Common myeloid progenitor, CD34-positive (primary cell): ENCODE measurements around the gene MYO3B.

ENCODE experiments used
- CTCF ChIA-PET: fragments of 350-600 bp; sonication (Branson Sonifier 250); formaldehyde crosslinking; loops from one replicate; lab custom pipeline; 2021; ENCODE audit warnings: antibody characterized with exemption; lab: Charles Lee
- POLR2A ChIA-PET: fragments of 350-600 bp; sonication (Branson Sonifier 250); formaldehyde crosslinking; loops from one replicate; lab custom pipeline; 2021; ENCODE audit warnings: antibody characterized with exemption; lab: Charles Lee
- DNase-seq, 3 donors: peaks; one replicate each; pipeline versions ENCODE4 v3.0.0 to v3.0.0-alpha.2; 2013
- H3K27ac ChIP-seq, 2 experiments: 1 replicate in 1 of 2; 2 replicates in 1 of 2; pipeline ENCODE4 v1.7.0; 2013; ENCODE audit warnings: inconsistent platforms in 2 of 2, low read length in 2 of 2, mild to moderate bottlenecking in 2 of 2, low read depth in 1 of 2, moderate library complexity in 1 of 2; ENCODE audit not compliant: severe bottlenecking in 2 of 2, insufficient read depth in 1 of 2, poor library complexity in 1 of 2
- H3K27me3 ChIP-seq, 5 experiments: replicated peaks in 2 of 5; 1 replicate in 3 of 5; 2 replicates in 2 of 5; pipeline versions ENCODE4 v1.6.1 to v1.7.0; 2013; ENCODE audit warnings: low read length in 4 of 5, mild to moderate bottlenecking in 2 of 5, moderate library complexity in 2 of 5, inconsistent platforms in 1 of 5; ENCODE audit not compliant: insufficient read depth in 5 of 5, control insufficient read depth in 4 of 5
- H3K36me3 ChIP-seq, 4 experiments: 1 replicate in 2 of 4; 2 replicates in 2 of 4; pipeline versions ENCODE4 v1.6.1 to v1.7.0; 2013; ENCODE audit warnings: low read length in 3 of 4, control low read depth in 1 of 4, mild to moderate bottlenecking in 1 of 4; ENCODE audit not compliant: control insufficient read depth in 4 of 4, insufficient read depth in 4 of 4
- H3K4me1 ChIP-seq, 4 experiments: 1 replicate in 3 of 4; 2 replicates in 1 of 4; pipeline versions ENCODE4 v1.6.1 to v1.7.1; 2013; ENCODE audit warnings: low read length in 3 of 4, mild to moderate bottlenecking in 3 of 4, control low read depth in 1 of 4, inconsistent platforms in 1 of 4, moderate library complexity in 1 of 4; ENCODE audit not compliant: control insufficient read depth in 4 of 4, insufficient read depth in 4 of 4; ENCODE audit errors: control extremely low read depth in 1 of 4
- H3K4me3 ChIP-seq, 7 experiments: 1 replicate in 4 of 7; 2 replicates in 3 of 7; pipeline versions ENCODE4 v1.5.1 to v1.7.0; 2013; ENCODE audit warnings: mild to moderate bottlenecking in 7 of 7, low read length in 6 of 7, moderate library complexity in 6 of 7, inconsistent platforms in 2 of 7, low read depth in 2 of 7, control low read depth in 1 of 7; ENCODE audit not compliant: insufficient read depth in 4 of 7, control insufficient read depth in 1 of 7; ENCODE audit errors: extremely low read depth in 1 of 7
- H3K9me3 ChIP-seq, 5 experiments: 1 replicate in 4 of 5; 2 replicates in 1 of 5; pipeline versions ENCODE4 v1.6.1 to v1.7.1; 2013; ENCODE audit warnings: low read length in 4 of 5, mild to moderate bottlenecking in 2 of 5, inconsistent platforms in 1 of 5, low read depth in 1 of 5, moderate library complexity in 1 of 5; ENCODE audit not compliant: control insufficient read depth in 4 of 5, insufficient read depth in 2 of 5; ENCODE audit errors: control extremely low read depth in 1 of 5
- WGBS: methylation state at CpG from one replicate; pipeline ENCODE4 v1.1.5; 2013; ENCODE audit not compliant: insufficient coverage; 5-methylcytosine and 5-hydroxymethylcytosine counted together

MYO3B gene

GRCh38 chr2:170155022-170155722 lies 22.8 kb upstream of the MYO3B start:
- H3K27ac ChIP-seq = no peak overlapping the region
- peak in 2 of 3 donors; percentile 41 to 59 for DNase-seq
- peak overlapping the region in 2 of 7 experiments; percentile 2 to 25 for H3K4me3 ChIP-seq
- H3K36me3 ChIP-seq = no peaks in the 10 kb centered on the region
- ChIA-PET CTCF (no interaction called here), POLR2A (no interaction called here)
- 8% methylated on average over 5 of the region's 8 CpGs for WGBS
- H3K27me3 ChIP-seq = no peaks in the 10 kb centered on the region
- H3K9me3 ChIP-seq = peaks cover 0 to 2% (median 0%) of the 10 kb centered on the region in 5 experiments
- peaks cover 0 to 7% (median 3%) of the 10 kb centered on the region in 4 experiments for H3K4me1 ChIP-seq

GRCh38 chr2:170155723-170156253 lies 22.2 kb upstream of the MYO3B start:
- no peak for DNase-seq
- no peaks in the 10 kb centered on the region for H3K36me3 ChIP-seq
- peaks cover 0 to 7% (median 3%) of the 10 kb centered on the region in 4 experiments for H3K4me1 ChIP-seq
- peaks cover 0 to 2% (median 0%) of the 10 kb centered on the region in 5 experiments for H3K9me3 ChIP-seq
- ChIA-PET CTCF (no interaction called here), POLR2A (no interaction called here)
- WGBS = 82% methylated on average over 6 of the region's 7 CpGs
- H3K4me3 ChIP-seq = peak overlapping the region in 1 of 7 experiments; percentile 2
- no peak overlapping the region for H3K27ac ChIP-seq
- H3K27me3 ChIP-seq = no peaks in the 10 kb centered on the region

GRCh38 chr2:170156592-170156991 lies 21.4 kb upstream of the MYO3B start:
- Histone ChIP-seq H3K9me3 (peaks cover 0 to 2% (median 0%) of the 10 kb centered on the region in 5 experiments), H3K27ac (no peak overlapping the region), H3K27me3 (no peaks in the 10 kb centered on the region), H3K4me1 (peaks cover 0 to 7% (median 3%) of the 10 kb centered on the region in 4 experiments), H3K36me3 (no peaks in the 10 kb centered on the region), H3K4me3 (no peak overlapping the region)
- ChIA-PET POLR2A (no interaction called here), CTCF (interaction anchor here (1.2 kb wide), 1 partner anchor 9 kb away, joined by 3 read pairs; no protein-coding TSS in a partner anchor)
- DNase-seq = no peak
- 100% methylated on average over 2 of the region's 3 CpGs for WGBS

DNA sequence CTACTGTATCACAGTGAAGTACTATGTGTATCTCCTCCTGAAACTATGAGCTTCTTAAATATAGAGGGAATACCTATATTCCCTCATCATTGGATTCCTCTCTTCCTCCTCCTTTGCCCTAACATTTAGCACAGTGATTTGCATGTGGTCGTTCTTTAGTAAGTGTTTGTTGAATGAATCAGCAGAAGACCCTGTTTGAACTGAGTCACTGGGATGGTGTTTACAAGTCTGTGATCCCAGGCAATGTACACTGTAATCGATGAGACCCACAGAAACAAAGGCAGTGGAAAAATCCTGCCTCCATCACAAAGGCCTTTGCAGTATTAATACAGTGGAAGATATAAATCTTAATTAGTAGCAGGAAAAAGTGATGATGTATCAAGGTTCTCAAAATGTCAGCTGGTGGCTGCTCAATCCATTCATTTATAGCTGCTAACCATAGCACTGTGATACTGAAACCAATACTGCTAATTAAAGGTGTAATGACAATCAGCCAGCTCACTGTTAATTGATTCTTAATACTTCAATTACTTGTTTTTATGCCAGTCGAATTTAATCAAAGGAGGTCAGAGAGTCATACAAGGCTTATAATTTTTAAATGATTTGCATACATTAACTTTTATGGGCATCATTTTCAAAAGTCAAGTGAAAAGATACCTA lies 20.8 kb upstream of the MYO3B start:
- Histone ChIP-seq H3K27me3 (no peaks in the 10 kb centered on the region), H3K27ac (no peak overlapping the region), H3K36me3 (no peaks in the 10 kb centered on the region), H3K4me1 (peaks cover 0 to 7% (median 3%) of the 10 kb centered on the region in 4 experiments), H3K4me3 (no peak overlapping the region), H3K9me3 (no peaks in the 10 kb centered on the region)
- DNase-seq = no peak
- 100% methylated on average over 1 of the region's 3 CpGs for WGBS
- ChIA-PET CTCF (interaction anchor here (1.2 kb wide), 1 partner anchor 10 kb away, joined by 3 read pairs; no protein-coding TSS in a partner anchor), POLR2A (no interaction called here)

DNA sequence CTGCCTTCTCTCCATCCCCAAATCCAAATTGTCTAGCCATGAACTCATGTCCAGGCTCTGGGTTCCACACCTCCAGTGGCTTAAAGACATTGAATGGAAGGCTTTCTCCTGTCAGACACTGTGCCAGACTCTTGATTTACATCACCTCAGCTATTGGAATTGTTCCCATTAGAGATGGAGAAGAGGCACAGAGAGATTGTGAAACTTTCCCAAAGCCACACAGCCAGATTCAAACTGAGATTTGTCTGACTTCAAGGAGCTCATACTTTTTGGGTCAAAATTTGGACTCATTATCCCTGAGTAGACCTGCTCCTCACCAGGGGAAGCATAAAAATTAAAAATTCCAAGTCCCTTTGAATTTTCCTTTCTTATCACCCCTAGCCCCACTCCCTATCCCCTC lies 18.9 kb upstream of the MYO3B start:
- CTCF ChIA-PET = interaction anchor here (0.7 kb wide), 1 partner anchor 11 kb away, joined by 3 read pairs; no protein-coding TSS in a partner anchor
- POLR2A ChIA-PET = no interaction called here
- Histone ChIP-seq H3K36me3 (no peaks in the 10 kb centered on the region), H3K4me1 (peaks cover 0 to 7% (median 3%) of the 10 kb centered on the region in 4 experiments), H3K27ac (no peak overlapping the region), H3K9me3 (no peaks in the 10 kb centered on the region), H3K27me3 (no peaks in the 10 kb centered on the region), H3K4me3 (no peak overlapping the region)
- no peak for DNase-seq

DNA sequence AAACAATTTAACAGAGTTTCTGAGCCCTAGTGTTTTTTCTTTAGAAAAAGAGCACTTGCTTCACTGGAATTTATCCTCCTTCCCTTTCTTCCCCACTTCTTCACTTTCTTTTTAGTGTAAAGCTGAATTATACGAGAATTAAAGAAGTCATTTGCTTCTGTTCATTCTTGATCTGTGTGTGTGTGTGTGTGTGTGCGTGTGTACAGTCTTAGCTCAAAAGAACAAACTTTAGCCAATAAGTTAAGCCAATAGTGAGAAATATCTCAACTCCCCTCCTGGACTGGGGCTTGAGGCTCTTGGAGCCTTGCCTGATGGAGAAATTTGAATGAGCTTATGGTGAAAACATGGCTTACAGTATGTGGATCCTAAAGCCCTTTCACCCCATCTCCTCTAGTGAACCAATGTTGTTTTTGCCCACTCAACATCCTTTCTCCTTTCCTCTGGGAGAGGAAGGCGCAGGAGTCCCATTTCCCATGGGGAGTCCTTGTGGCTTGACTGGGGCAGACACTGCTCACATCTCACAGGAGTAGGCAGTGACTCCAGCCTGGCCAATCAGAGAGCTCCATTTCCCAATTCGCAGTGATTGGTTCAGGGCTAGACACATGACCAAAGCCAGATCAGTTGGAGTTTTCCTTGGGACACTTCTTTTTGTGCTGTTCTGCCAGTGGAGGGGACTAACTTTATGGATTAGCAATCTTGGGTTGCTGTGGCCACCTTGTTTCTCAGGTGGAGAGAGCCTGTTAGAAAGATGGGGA lies 16.3 kb upstream of the MYO3B start:
- no peaks in the 10 kb centered on the region for H3K4me1 ChIP-seq
- ChIA-PET CTCF (no interaction called here), POLR2A (no interaction called here)
- DNase-seq = no peak
- H3K36me3 ChIP-seq = no peaks in the 10 kb centered on the region
- H3K4me3 ChIP-seq = no peak overlapping the region
- no peaks in the 10 kb centered on the region for H3K27me3 ChIP-seq
- WGBS = 100% methylated on average over 2 of the region's 4 CpGs
- H3K27ac ChIP-seq = no peak overlapping the region
- H3K9me3 ChIP-seq = no peaks in the 10 kb centered on the region
